Trophoblast cell (in vitro differentiated cells and primary cell): ENCODE measurements around the gene SSR2.

Experiments used
- DNase-seq, 2 donors: peaks; one replicate each; pipeline ENCODE4 v3.0.0-alpha.2; 2016
- H2AFZ ChIP-seq: 2 replicates; pipeline ENCODE4 v1.6.1; 2013; ENCODE audit warnings: low read length, moderate library complexity, mild to moderate bottlenecking; ENCODE audit not compliant: insufficient read depth, poor library complexity
- H2AK5ac ChIP-seq: 2 replicates; pipeline ENCODE4 v1.6.1; 2013; ENCODE audit warnings: mild to moderate bottlenecking, low read length
- H2BK120ac ChIP-seq: 2 replicates; pipeline ENCODE4 v1.6.1; 2013; ENCODE audit warnings: low read length, mild to moderate bottlenecking, moderate library complexity; ENCODE audit not compliant: insufficient read depth, poor library complexity
- H2BK12ac ChIP-seq: 2 replicates; pipeline ENCODE4 v1.6.1; 2013; ENCODE audit warnings: mild to moderate bottlenecking, low read length, moderate library complexity
- H2BK5ac ChIP-seq: 2 replicates; pipeline ENCODE4 v1.6.1; 2013; ENCODE audit warnings: low read length, low read depth, moderate library complexity, mild to moderate bottlenecking; ENCODE audit not compliant: poor library complexity
- H3K14ac ChIP-seq: 2 replicates; pipeline ENCODE4 v1.6.1; 2013; ENCODE audit warnings: mild to moderate bottlenecking, low read length
- H3K18ac ChIP-seq: 2 replicates; pipeline ENCODE4 v1.6.1; 2013; ENCODE audit warnings: mild to moderate bottlenecking, low read length
- H3K23ac ChIP-seq: 2 replicates; pipeline ENCODE4 v1.6.1; 2013; ENCODE audit warnings: low read length
- H3K27ac ChIP-seq: 2 replicates; pipeline ENCODE4 v1.5.1; 2013; ENCODE audit warnings: low read depth, mild to moderate bottlenecking, inconsistent platforms, low read length, moderate library complexity
- H3K27me3 ChIP-seq: 2 replicates; pipeline ENCODE4 v1.6.1; 2013; ENCODE audit warnings: inconsistent platforms, mild to moderate bottlenecking, low read length, moderate library complexity; ENCODE audit not compliant: insufficient read depth
- H3K36me3 ChIP-seq, 2 experiments: 1 replicate in 1 of 2; 2 replicates in 1 of 2; pipeline ENCODE4 v1.6.1; 2013; ENCODE audit warnings: low read length in 2 of 2, mild to moderate bottlenecking in 2 of 2, moderate library complexity in 1 of 2; ENCODE audit not compliant: insufficient read depth in 2 of 2, control insufficient read depth in 1 of 2
- H3K4ac ChIP-seq: 2 replicates; pipeline ENCODE4 v1.6.1; 2013; ENCODE audit warnings: low read depth, mild to moderate bottlenecking, low read length, moderate library complexity
- H3K4me1 ChIP-seq, 2 experiments: 1 replicate in 1 of 2; 2 replicates in 1 of 2; pipeline ENCODE4 v1.6.1; 2013; ENCODE audit warnings: low read length in 2 of 2, mild to moderate bottlenecking in 2 of 2, moderate library complexity in 1 of 2; ENCODE audit not compliant: insufficient read depth in 2 of 2, control insufficient read depth in 1 of 2
- H3K4me2 ChIP-seq: 2 replicates; pipeline ENCODE4 v1.6.1; 2013; ENCODE audit warnings: inconsistent platforms, mild to moderate bottlenecking, low read length, moderate library complexity
- H3K4me3 ChIP-seq: 2 replicates; pipeline ENCODE4 v1.5.1; 2013; ENCODE audit warnings: mild to moderate bottlenecking, low read depth, low read length, inconsistent platforms
- H3K79me1 ChIP-seq: one replicate; pipeline ENCODE4 v1.6.1; 2013; ENCODE audit warnings: low read length
- H3K79me2 ChIP-seq: 2 replicates; pipeline ENCODE4 v1.6.1; 2013; ENCODE audit warnings: low read length, mild to moderate bottlenecking; ENCODE audit not compliant: control insufficient read depth, insufficient read depth, poor library complexity
- H3K9ac ChIP-seq: 2 replicates; pipeline ENCODE4 v1.6.1; 2013; ENCODE audit warnings: mild to moderate bottlenecking, low read length
- H3K9me3 ChIP-seq: 2 replicates; pipeline ENCODE4 v1.6.1; 2013; ENCODE audit warnings: low read depth, mild to moderate bottlenecking, control low read depth, inconsistent platforms, low read length; ENCODE audit not compliant: insufficient read depth
- H4K12ac ChIP-seq: 2 replicates; pipeline ENCODE4 v1.6.1; 2013; ENCODE audit warnings: low read depth, mild to moderate bottlenecking, low read length, moderate library complexity
- H4K8ac ChIP-seq: 2 replicates; pipeline ENCODE4 v1.6.1; 2013; ENCODE audit warnings: low read depth, mild to moderate bottlenecking, low read length, moderate library complexity
- H4K91ac ChIP-seq: one replicate; pipeline ENCODE4 v1.6.1; 2013; ENCODE audit warnings: low read depth, mild to moderate bottlenecking, low read length, moderate library complexity
- WGBS: extraction: QIAGEN DNeasy Blood & Tissue Kit; methylation state at CpG from one replicate; pipeline ENCODE4 v1.1.7; 2013; ENCODE audit warnings: missing lambda C conversion rate; ENCODE audit not compliant: insufficient read length, insufficient coverage; ENCODE audit errors: extremely low coverage; 5-methylcytosine and 5-hydroxymethylcytosine counted together

The SSR2 gene

DNA sequence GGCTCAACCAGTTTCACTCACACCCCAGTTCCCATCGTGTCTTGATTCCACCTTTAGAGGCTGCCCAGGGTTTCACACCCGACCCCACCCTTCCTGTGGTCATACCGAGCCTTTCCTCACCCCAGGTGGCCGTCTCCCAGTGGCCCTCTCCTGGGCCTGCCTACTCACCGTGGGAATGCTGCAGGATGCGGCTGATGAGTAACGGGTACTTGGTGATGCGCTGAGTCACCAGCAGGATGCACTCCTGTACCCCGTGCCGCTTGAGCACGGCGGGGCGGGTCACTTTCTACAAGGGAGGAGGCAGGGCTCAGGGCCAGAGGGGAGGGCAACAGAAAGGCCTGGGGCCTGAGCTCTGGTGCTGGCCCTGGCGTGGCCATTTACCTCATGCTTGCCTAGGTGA, 58.8 kb downstream of the SSR2 start:
- Histone ChIP-seq H3K79me1 (no peaks in the 10 kb centered on the region), H3K79me2 (no peaks in the 10 kb centered on the region), H2AK5ac (no peak overlapping the region), H3K14ac (no peak overlapping the region), H3K27ac (no peak overlapping the region), H2BK12ac (no peak overlapping the region), H3K9me3 (no peaks in the 10 kb centered on the region), H3K36me3 (peaks cover 65 to 78% of the 10 kb centered on the region in 2 experiments), H3K4me1 (no peaks in the 10 kb centered on the region), H3K18ac (no peak overlapping the region), H2AFZ (no peak overlapping the region), H3K4me3 (no peak overlapping the region), H3K9ac (no peak overlapping the region), H3K27me3 (no peaks in the 10 kb centered on the region), H4K91ac (no peak overlapping the region), H2BK120ac (no peak overlapping the region), H3K23ac (no peak overlapping the region), H3K4me2 (no peak overlapping the region), H4K8ac (no peak overlapping the region), H4K12ac (no peak overlapping the region), H2BK5ac (no peak overlapping the region), H3K4ac (no peak overlapping the region)
- peak; percentile 94 to 97 for DNase-seq
- WGBS, result no CpG with 5 or more reads among the region's 14 CpGs

DNA sequence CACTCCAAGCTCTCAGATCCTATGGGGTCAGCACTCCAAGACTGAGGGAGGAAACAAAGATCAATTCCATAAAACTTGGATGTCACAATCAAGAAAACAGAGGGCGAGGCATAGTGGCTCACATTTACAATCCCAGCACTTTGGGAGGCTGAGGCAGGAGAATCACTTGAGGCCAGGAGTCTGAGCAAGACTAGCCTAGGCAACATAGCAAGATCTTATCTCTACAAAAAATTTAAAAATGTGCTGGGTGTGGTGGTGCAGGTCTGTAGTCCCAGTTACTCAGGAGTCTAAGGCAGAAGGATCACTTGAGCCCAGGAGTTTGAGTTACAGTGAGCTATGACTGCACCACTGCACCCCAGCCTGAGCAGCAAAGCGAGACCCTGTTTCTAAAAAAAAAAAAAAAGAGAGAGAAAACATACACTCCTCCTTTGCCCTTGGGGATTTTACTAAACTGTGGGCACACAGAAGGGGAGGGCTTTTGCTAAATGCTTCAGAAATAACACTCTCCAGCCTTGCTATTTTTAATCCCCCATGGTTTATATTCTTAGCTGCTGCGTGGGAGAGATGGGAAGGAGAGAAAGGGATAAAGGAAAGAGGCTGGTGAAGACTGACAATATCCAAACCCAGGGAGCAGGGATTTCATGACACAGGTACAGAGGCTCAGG, 60.5 kb downstream of the SSR2 start:
- H3K14ac ChIP-seq, result no peak overlapping the region
- H2AK5ac ChIP-seq, result no peak overlapping the region
- H3K18ac ChIP-seq, result no peak overlapping the region
- H3K27me3 ChIP-seq, result no peaks in the 10 kb centered on the region
- peaks cover 61 to 68% of the 10 kb centered on the region in 2 experiments for H3K36me3 ChIP-seq
- no peak overlapping the region for H3K4ac ChIP-seq
- no CpG with 5 or more reads among the region's 3 CpGs for WGBS
- H4K12ac ChIP-seq, result no peak overlapping the region
- no peak overlapping the region for H2BK120ac ChIP-seq
- no peak overlapping the region for H3K4me2 ChIP-seq
- H3K27ac ChIP-seq, result no peak overlapping the region
- H3K9me3 ChIP-seq, result no peaks in the 10 kb centered on the region
- H4K91ac ChIP-seq, result no peak overlapping the region
- no peaks in the 10 kb centered on the region for H3K4me1 ChIP-seq
- no peak overlapping the region for H2AFZ ChIP-seq
- DNase-seq, result peak; percentile 75 to 89
- H2BK5ac ChIP-seq, result no peak overlapping the region
- H3K79me1 ChIP-seq, result no peaks in the 10 kb centered on the region
- H3K4me3 ChIP-seq, result no peak overlapping the region
- H2BK12ac ChIP-seq, result no peak overlapping the region
- no peak overlapping the region for H4K8ac ChIP-seq
- H3K23ac ChIP-seq, result no peak overlapping the region
- H3K79me2 ChIP-seq, result no peaks in the 10 kb centered on the region
- no peak overlapping the region for H3K9ac ChIP-seq
